K562 (cell line): Measurements from ENCODE around the gene CYP2A6. TPM values are rescaled to one million over a fixed set of nuclear protein-coding genes. Genes with fewer than 3 reads are reported as not detected.
A peak's percentile ranks its signal among the peaks of the same experiment; 100 is the strongest.

Source experiments
- CBX3 ChIP-seq, 2 experiments: IDR thresholded peaks; 1 replicate in 1 of 2; 2 replicates in 1 of 2; pipeline ENCODE4 v1.6.1; 2012; ENCODE audit warnings: inconsistent platforms in 2 of 2, low read length in 2 of 2, borderline replicate concordance in 1 of 2, control low read depth in 1 of 2
- HCFC1 ChIP-seq: IDR thresholded peaks from 2 replicates; pipeline ENCODE4 v1.6.1; 2012; ENCODE audit warnings: low read depth, low read length, improper control_type of control experiment
- HDAC1 ChIP-seq, 2 experiments: fragments of 450-650 bp; IDR thresholded peaks; 2 replicates each; pipeline ENCODE4 v1.6.1; 2016 to 2017; ENCODE audit warnings: inconsistent platforms in 1 of 2, mild to moderate bottlenecking in 1 of 2, moderate library complexity in 1 of 2
- NCOR1 ChIP-seq: fragments of 450-650 bp; IDR thresholded peaks from 2 replicates; pipeline ENCODE4 v1.6.1; 2016; ENCODE audit warnings: mild to moderate bottlenecking, moderate library complexity
- NR2C1 ChIP-seq, 2 experiments: fragments of 450-650 bp; IDR thresholded peaks; 2 replicates each; pipeline ENCODE4 v1.6.1; 2017; ENCODE audit warnings: mild to moderate bottlenecking in 2 of 2, antibody characterized with exemption in 1 of 2, inconsistent platforms in 1 of 2, missing compliant biosample characterization in 1 of 2, missing genetic modification characterization in 1 of 2
- POLR3G ChIP-seq: IDR thresholded peaks from 2 replicates; pipeline ENCODE4 v1.6.1; 2011; ENCODE audit not compliant: insufficient read length, insufficient replicate concordance; ENCODE audit errors: extremely low read depth
- RBM17 ChIP-seq: fragments of 200-400 bp; formaldehyde crosslinking; IDR thresholded peaks from 2 replicates; pipeline ENCODE4 v1.6.1; 2017; ENCODE audit warnings: low read depth, mild to moderate bottlenecking, low read length, borderline replicate concordance
- SAFB2 ChIP-seq: fragments of 200-400 bp; formaldehyde crosslinking; IDR thresholded peaks from 2 replicates; pipeline ENCODE4 v1.6.1; 2018; ENCODE audit warnings: borderline replicate concordance, low read length, low read depth, moderate library complexity; ENCODE audit not compliant: severe bottlenecking
- TARDBP ChIP-seq: fragments of 450-650 bp; IDR thresholded peaks from 2 replicates; pipeline ENCODE4 v1.6.1; 2016
- XRCC4 ChIP-seq: IDR thresholded peaks from one replicate; pipeline ENCODE4 v1.6.1; 2011; ENCODE audit not compliant: insufficient read depth, insufficient read length; ENCODE audit errors: extremely low read depth
- ZFPM2 ChIP-seq: fragments of 250-450 bp; sonication (Bioruptor Pico); IDR thresholded peaks from 2 replicates; pipeline ENCODE4 v1.5.1; 2022; ENCODE audit warnings: mild to moderate bottlenecking
- ZFX ChIP-seq: sonication (generic); formaldehyde crosslinking; IDR thresholded peaks from 2 replicates; pipeline ENCODE4 v1.8.0; 2022; ENCODE audit warnings: mild to moderate bottlenecking, missing genetic modification reagents, moderate library complexity
- ZKSCAN8 ChIP-seq: fragments of 200-800 bp; sonication (Bioruptor generic); IDR thresholded peaks from 2 replicates; pipeline ENCODE4 v1.6.1; 2016; ENCODE audit warnings: missing genetic modification characterization, missing compliant biosample characterization
- ZNF436 ChIP-seq: fragments of 250-450, 450-650 bp; sonication (Bioruptor Pico); formaldehyde crosslinking; IDR thresholded peaks from 2 replicates; pipeline ENCODE4 v1.7.0; 2020; ENCODE audit warnings: mild to moderate bottlenecking
- polyA plus RNA-seq, 8 experiments: library from polyadenylated mRNA; depleted of rRNA in 4 of 8; stranded (reverse) in 5 of 8; unstranded in 3 of 8; fragments of >200 nt; fragmentation: Nextera tagmentation in 2 of 8; fragmentation: Illumina TruSeq in 1 of 8; extraction: Ambion mirVana in 2 of 8; extraction: Trizol in 1 of 8; gene quantifications; 2 replicates each; pipeline versions ENCODE4 v1.2.1 to v1.2.3, GENCODE V29; 2011 to 2014; ENCODE audit warnings: inconsistent platforms in 1 of 8, missing spikeins in 1 of 8
- total RNA-seq, 7 experiments: library from RNA; depleted of rRNA in 6 of 7; stranded (reverse); fragments of >200 nt in 6 of 7; fragmentation: Illumina TruSeq in 2 of 7; extraction: Trizol in 2 of 7; gene quantifications; 2 replicates each; pipeline versions ENCODE4 v1.2.1 to v1.2.3, GENCODE V29; 2011 to 2021; ENCODE audit warnings: low replicate concordance in 1 of 7
- TF ChIP-seq, protein P1 (sequence below): sonication (generic); formaldehyde crosslinking; IDR thresholded peaks from 2 replicates; pipeline ENCODE4 v1.8.0; 2023; ENCODE audit warnings: mild to moderate bottlenecking, missing genetic modification reagents
- TF ChIP-seq, protein P2 (sequence below): fragments of 150-350 bp; IDR thresholded peaks from 2 replicates; pipeline ENCODE4 v1.6.1; 2014; ENCODE audit warnings: low read depth, mild to moderate bottlenecking, low read length, borderline replicate concordance
- TF ChIP-seq, protein P3 (sequence below): fragments of 450-650 bp; IDR thresholded peaks from 2 replicates; pipeline ENCODE4 v1.6.1; 2016; ENCODE audit warnings: borderline replicate concordance

CYP2A6 gene
- total and polyA plus RNA-seq, 9 of the 15 experiments (the other 6 are each of a cell fraction or from before 2014, with no cell fraction given): 0.31 TPM; not detected in 8

DNA sequence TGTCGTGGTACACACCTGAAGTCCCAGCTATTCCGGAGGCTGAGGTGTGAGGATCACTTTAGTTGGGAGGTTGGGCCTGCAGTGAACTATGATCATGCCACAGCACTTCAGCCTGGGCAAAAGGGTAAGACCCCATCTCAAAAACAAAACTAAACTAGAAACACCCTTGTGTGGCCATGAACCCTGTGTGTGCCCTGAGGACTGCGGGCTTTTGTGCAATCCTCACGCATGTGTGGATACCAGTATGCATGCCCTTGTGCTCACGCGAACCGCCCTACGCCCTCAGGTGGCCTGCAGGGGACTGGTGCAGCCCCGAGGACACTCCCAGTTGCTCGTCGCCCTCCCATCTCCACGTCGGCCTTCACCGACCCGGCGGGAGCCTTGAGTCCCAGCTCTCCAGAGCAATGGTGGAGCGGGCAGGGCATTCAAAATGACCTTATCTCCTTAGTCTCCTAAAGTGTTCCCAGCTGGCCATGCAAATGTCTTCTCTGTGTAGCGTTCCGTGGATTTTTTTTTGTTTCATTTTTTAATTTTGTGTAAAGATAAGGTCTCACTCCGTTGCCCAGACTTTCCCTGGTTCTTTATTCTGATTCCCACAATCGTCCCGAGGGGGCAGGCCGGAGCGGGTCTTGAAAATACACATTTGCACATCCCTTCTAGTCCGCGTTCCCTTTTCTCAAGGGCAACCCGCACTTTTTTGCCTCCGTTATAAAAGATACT, 52.1 kb downstream of the CYP2A6 start (continued):
- TF ChIP-seq, protein P1, sequence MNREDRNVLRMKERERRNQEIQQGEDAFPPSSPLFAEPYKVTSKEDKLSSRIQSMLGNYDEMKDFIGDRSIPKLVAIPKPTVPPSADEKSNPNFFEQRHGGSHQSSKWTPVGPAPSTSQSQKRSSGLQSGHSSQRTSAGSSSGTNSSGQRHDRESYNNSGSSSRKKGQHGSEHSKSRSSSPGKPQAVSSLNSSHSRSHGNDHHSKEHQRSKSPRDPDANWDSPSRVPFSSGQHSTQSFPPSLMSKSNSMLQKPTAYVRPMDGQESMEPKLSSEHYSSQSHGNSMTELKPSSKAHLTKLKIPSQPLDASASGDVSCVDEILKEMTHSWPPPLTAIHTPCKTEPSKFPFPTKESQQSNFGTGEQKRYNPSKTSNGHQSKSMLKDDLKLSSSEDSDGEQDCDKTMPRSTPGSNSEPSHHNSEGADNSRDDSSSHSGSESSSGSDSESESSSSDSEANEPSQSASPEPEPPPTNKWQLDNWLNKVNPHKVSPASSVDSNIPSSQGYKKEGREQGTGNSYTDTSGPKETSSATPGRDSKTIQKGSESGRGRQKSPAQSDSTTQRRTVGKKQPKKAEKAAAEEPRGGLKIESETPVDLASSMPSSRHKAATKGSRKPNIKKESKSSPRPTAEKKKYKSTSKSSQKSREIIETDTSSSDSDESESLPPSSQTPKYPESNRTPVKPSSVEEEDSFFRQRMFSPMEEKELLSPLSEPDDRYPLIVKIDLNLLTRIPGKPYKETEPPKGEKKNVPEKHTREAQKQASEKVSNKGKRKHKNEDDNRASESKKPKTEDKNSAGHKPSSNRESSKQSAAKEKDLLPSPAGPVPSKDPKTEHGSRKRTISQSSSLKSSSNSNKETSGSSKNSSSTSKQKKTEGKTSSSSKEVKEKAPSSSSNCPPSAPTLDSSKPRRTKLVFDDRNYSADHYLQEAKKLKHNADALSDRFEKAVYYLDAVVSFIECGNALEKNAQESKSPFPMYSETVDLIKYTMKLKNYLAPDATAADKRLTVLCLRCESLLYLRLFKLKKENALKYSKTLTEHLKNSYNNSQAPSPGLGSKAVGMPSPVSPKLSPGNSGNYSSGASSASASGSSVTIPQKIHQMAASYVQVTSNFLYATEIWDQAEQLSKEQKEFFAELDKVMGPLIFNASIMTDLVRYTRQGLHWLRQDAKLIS (CRISPR knock-in tag): 0 out of 2 replicates have a peak, but pooled peaks have one; percentile 36
- TF ChIP-seq NCOR1: no peak
- no peak for TF ChIP-seq TARDBP
- TF ChIP-seq, protein P2, sequence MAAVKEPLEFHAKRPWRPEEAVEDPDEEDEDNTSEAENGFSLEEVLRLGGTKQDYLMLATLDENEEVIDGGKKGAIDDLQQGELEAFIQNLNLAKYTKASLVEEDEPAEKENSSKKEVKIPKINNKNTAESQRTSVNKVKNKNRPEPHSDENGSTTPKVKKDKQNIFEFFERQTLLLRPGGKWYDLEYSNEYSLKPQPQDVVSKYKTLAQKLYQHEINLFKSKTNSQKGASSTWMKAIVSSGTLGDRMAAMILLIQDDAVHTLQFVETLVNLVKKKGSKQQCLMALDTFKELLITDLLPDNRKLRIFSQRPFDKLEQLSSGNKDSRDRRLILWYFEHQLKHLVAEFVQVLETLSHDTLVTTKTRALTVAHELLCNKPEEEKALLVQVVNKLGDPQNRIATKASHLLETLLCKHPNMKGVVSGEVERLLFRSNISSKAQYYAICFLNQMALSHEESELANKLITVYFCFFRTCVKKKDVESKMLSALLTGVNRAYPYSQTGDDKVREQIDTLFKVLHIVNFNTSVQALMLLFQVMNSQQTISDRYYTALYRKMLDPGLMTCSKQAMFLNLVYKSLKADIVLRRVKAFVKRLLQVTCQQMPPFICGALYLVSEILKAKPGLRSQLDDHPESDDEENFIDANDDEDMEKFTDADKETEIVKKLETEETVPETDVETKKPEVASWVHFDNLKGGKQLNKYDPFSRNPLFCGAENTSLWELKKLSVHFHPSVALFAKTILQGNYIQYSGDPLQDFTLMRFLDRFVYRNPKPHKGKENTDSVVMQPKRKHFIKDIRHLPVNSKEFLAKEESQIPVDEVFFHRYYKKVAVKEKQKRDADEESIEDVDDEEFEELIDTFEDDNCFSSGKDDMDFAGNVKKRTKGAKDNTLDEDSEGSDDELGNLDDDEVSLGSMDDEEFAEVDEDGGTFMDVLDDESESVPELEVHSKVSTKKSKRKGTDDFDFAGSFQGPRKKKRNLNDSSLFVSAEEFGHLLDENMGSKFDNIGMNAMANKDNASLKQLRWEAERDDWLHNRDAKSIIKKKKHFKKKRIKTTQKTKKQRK: no peak
- TF ChIP-seq XRCC4: no peak
- no peak for TF ChIP-seq POLR3G
- no peak for TF ChIP-seq ZKSCAN8
- peak; percentile 78 for TF ChIP-seq ZFX (CRISPR knock-in tag)
- TF ChIP-seq ZNF436: no peak
- no peak for TF ChIP-seq HCFC1
- TF ChIP-seq ZFPM2: no peak
- TF ChIP-seq HDAC1 (IDR thresholded peaks at IDR 0.05): no peak
- TF ChIP-seq NR2C1 (IDR thresholded peaks at IDR 0.05): no peak
- TF ChIP-seq NR2C1 (tag; IDR thresholded peaks at IDR 0.05): no peak
- no peak for TF ChIP-seq SAFB2
- TF ChIP-seq CBX3 (IDR thresholded peaks at IDR 0.05; ENCODE audit: borderline replicate concordance in 1 of 2, low read length in 2 of 2): peak in 1 of 2 experiments; percentile 35; a peak in 1 of 3 replicates
- TF ChIP-seq, protein P3, sequence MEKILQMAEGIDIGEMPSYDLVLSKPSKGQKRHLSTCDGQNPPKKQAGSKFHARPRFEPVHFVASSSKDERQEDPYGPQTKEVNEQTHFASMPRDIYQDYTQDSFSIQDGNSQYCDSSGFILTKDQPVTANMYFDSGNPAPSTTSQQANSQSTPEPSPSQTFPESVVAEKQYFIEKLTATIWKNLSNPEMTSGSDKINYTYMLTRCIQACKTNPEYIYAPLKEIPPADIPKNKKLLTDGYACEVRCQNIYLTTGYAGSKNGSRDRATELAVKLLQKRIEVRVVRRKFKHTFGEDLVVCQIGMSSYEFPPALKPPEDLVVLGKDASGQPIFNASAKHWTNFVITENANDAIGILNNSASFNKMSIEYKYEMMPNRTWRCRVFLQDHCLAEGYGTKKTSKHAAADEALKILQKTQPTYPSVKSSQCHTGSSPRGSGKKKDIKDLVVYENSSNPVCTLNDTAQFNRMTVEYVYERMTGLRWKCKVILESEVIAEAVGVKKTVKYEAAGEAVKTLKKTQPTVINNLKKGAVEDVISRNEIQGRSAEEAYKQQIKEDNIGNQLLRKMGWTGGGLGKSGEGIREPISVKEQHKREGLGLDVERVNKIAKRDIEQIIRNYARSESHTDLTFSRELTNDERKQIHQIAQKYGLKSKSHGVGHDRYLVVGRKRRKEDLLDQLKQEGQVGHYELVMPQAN: 0 out of 2 replicates have a peak, but pooled peaks have one; percentile 53
- no peak for TF ChIP-seq RBM17
